Non-pigmented ciliary epithelial cell (primary cell): ENCODE results near the gene CAMSAP1.
"Not testable (repeated sequence)": the region's sequence is repeated elsewhere in the genome, so short reads cannot be mapped to it uniquely, and the experiment has no call there.

Source experiments
- DNase-seq: peaks from one replicate; pipeline ENCODE4 v3.0.0-alpha.2; 2010; ENCODE audit warnings: low read depth

The CAMSAP1 gene

DNA sequence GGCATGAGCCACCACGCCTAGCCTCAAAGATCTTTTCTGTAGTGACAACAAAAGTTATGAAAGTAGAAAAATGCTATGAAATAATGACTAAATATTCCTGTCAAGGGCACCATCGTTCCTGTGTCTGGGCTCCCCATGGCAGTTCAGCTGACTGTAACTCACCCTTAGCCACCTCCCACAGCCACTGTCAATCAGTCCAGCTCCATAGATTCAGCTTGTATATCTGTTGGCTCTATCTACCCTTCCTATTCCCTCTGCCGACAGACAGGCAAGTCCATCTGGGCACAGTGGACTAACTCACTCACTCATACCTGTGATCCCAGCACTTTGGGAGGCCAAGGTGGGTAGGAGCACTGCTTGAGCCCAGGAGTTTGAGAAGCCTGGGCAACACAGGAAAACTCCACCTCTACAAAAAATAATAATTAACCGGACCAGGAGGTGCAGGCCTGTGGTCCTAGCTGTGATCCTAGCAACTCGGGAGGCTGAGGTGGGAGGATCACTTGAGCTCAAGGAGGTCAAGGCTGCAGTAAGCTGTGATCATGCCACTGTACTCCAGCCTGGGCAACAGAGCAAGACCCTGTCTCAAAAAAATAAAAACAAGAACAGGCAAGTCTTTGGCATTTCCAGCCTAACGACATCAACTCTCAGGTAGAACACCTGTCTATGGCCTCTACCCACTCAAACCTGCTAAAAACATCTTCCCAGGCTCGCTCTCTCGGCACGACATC lies 6.2 kb downstream of the CAMSAP1 start:
- DNase-seq: no peak

- DNase-seq: no peak
Observed at GRCh38 chr9:135898634-135899407, 8.5 kb downstream of the CAMSAP1 start.

GRCh38 chr9:135896626-135897025 lies 10.7 kb downstream of the CAMSAP1 start:
- DNase-seq: no peak

- no peak for DNase-seq
Observed at GRCh38 chr9:135896205-135896604, 11.1 kb downstream of the CAMSAP1 start.

- no peak for DNase-seq
Observed at GRCh38 chr9:135895202-135895848, 12.0 kb downstream of the CAMSAP1 start.

DNA sequence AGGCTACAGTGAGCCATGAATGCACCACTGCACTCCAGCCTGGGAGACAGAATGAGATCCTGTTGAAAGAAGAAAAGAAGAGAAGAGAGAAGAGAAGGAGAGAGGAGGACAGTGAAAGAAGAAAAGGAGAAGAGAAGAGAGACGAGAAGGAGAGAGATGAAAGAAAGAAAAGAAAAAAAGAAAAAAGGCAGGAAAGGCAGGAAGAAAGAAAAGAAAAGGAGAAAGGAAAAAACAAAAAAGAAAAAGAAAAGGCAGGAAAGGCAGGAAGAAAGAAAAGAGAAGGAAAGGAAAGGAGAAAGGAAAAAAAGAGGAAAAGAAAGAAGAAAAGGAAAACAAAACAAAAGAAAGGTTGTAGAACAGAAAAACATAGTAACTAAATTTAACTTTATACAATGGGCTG lies 14.2 kb downstream of the CAMSAP1 start:
- no peak for DNase-seq

DNA sequence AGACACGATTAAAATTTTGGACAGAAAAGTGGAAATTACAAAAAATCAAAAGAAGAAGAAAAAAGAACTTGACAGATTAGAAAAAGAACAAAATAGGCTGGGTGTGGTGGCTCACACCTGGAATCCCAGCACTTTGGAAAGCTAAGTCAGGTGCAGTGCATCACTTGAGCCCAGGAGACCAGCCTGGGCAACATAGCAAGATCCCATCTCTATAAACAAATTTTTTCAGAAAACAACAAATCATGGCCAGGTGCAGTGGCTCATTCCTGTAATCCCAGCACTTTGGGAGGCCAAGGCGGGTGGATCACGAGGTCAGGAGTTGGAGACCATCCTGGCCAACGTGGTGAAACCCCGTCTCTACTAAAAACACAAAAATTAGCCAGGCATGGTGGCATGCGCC lies 15.0 kb downstream of the CAMSAP1 start:
- not testable (repeated sequence) for DNase-seq

DNA sequence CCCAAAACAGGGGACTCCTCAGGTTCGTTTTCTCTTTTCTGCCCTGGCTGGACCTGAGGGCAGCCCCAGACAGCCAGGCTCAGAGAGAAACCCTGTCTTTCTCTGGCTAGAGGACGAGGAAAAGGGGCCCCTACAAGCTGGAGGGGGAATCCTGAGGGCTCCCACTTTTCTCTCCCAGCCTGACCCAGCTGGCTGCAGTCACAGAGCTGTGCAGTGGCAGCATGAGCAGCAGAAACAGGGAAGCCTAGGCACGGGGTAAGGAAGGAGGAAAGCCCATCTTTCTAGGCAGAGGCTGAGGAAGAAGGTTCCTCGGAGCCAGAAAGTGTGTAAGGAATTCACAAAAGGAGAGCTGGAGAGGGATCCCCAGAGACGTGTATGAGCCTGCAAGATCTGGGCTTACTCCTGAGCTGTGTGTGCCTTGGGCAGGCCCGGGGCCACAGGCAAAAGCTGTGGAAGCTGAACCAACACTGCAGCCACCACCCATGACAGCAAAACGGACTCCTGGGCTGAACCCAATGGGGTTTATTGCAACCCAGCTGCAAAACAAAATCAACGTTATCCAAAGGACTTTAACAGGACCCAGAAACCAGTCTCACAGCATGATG lies 16.2 kb downstream of the CAMSAP1 start:
- no peak for DNase-seq

DNA sequence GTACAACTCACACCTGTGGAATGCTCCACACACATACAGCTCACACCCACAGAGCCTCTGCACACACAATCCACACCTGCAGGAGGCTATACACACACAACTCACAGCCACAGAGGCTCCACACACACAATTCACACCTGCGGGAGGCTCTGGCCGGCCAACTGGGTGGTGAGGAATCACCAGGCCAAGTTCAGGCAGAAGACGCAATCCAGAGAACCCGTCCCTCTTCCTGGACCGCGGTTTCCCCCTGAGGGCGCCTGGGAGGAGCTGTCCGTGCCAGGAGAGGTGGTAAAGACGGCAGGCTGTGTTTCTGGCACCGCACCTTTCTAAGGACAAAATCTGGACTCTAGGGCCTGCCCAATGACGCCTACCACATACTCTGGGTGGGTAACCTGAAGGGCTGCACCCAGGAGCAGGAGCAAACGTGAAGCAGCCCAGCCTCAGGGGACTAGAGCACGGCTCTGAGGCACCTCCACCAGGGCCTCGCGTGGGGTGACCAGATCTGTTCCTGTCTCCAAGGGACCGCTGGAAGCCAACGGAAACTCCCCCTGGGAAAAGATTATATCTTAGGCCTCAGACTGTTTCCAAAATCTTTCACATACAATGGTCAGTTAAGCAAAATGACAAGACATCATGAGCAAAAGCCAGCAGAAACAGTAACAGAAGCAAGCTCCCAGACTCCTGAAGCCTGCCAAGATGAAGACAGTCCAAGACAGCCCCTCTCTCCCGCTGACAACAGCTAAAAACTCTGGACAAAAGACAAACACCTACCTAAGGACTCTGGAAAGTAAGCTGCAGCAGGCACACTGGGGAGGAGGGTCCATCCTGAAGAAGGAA lies 16.9 kb downstream of the CAMSAP1 start:
- DNase-seq: no peak

DNA sequence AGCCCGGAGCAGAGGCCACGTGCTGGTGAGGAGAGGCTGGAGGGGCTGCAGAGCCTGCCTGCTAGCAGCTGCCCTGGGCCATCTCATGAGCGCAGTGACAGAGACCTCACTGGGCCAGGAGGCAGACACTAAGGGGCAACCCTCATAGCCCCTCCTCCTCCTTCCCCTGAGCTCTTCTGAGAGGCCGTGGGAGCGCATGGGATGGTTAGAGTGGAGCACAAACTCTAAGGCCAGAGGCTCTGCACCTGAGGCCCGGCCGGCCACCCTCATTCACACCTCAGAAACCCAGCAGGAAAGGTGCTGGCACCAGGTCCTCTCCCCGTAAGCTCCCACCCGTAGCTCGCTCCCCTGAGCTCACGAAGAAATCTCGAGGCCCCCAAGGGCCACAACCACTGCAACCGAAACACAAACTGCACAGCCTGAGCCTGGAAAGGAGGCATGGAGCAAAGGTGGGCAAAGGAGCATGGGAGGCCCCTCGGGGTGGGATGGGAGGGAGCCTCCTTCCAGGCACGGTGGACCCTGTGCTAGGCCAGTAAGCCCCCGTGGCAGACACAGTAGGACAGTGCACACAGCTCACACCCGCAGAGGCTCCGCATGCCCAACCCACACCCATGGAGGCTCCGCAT lies 17.7 kb downstream of the CAMSAP1 start:
- no peak for DNase-seq

DNA sequence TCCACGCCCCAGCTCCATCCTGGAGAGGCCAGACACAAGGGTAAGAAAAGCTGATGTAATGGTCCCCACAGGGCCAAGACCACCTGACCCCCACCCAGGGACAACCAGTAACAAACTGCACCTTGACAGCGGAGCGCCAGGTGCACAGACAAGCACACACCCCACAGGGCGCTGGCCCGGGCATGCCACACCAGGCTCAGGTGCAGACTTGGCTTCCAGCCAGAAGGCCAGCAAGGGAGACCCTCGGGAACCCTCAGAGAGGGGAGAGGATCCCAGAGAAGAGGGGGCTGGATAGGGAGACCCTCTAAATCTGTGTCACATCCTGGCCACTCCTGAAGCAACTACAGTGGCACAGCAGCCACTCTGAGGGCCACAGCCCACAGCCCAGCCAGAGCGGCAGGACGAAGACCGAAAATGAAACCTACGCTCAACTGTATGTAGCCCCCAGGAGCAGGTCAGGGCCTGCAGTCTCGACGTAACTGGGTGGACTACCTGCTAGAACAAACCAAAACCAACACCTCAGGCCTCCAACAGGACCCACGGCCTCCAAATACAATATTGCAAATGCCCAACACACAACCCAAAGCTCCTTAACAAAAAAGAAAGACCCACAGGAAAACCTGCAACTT lies 18.5 kb downstream of the CAMSAP1 start:
- no peak for DNase-seq

- DNase-seq: no peak
Observed at GRCh38 chr9:135888126-135888765, 19.1 kb downstream of the CAMSAP1 start.

GRCh38 chr9:135887585-135888050 lies 19.7 kb downstream of the CAMSAP1 start:
- no peak for DNase-seq

DNA sequence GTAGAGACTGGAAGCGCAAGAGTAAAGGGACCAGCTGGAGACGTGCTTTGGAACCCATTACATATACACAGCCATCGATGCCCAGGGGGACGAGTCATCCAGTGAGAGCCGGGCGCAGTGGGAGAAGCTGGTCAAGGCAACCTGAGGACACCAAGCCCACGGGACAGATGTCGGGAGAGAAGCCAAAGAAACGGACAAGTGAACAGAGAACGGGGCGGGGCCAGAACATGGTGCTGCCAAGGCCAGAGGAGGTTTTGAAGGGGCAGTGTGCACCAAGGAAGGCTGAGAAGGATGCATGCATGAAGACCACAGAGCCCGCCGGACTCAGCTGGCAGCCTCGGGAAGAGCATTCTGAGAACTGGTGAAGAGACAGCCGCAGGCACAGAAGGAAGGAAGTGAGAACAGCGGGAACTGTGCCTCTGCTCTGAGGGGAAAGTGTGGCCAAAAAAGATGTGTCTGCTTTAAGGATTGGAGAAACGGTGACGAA lies 20.3 kb downstream of the CAMSAP1 start:
- DNase-seq: no peak

GRCh38 chr9:135886147-135886981 lies 21.0 kb downstream of the CAMSAP1 start:
- DNase-seq: no peak

- DNase-seq: no peak
Observed at GRCh38 chr9:135885100-135885853, 22.1 kb downstream of the CAMSAP1 start.

DNA sequence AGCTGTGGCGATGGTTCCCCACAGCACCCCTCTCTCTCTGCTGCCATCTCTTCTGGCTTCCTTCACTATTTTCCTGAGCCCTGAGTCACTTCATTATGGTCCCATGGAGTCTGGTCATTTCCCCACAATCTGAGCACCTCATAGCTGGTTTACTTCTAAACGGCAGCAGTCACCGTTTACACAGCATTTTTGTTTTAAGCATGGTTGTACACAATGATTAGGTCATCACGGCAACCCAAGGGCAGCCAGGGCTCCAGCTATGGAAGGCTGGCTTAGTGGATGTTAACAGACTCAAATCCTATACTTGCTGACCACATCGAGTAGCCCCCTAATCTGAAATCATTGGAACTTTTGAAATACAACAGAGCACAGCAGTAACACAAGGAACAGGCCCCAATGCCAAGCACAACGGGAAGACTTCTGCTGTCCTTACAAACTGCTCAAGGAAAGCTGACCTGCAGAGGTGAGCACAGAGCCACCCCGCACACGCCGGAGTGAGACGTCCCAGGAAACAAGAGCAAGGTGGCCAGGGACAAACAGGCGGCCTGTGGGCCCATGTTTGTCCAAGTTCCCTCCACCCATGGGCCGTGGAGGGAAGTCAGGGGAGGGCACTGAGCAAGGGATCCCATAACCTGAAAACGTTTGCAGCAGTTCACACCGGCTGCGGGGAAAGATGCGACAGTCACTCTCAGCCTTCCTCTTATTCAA lies 22.9 kb downstream of the CAMSAP1 start:
- no peak for DNase-seq
